Mucosa of rectum (tissue), 2 donors: ENCODE data around the gene ARHGDIA.
"Not testable (repeated sequence)": the region's sequence is repeated elsewhere in the genome, so short reads cannot be mapped to it uniquely, and the experiment has no call there.

Source experiments
- H3K27ac ChIP-seq, 2 donors: one replicate each; pipeline ENCODE4 v1.7.0; 2013; ENCODE audit warnings: inconsistent platforms in 2 of 2, low read depth in 2 of 2, low read length in 2 of 2
- H3K27me3 ChIP-seq, 2 donors: one replicate each; pipeline ENCODE4 v1.7.0; 2013; ENCODE audit warnings: low read length in 2 of 2; ENCODE audit not compliant: control insufficient read depth in 2 of 2, insufficient read depth in 2 of 2
- H3K36me3 ChIP-seq, 2 donors: one replicate each; pipeline ENCODE4 v1.7.0; 2013; ENCODE audit warnings: low read length in 2 of 2; ENCODE audit not compliant: control insufficient read depth in 2 of 2, insufficient read depth in 2 of 2
- H3K4me1 ChIP-seq, 2 donors: one replicate each; pipeline ENCODE4 v1.7.0; 2013; ENCODE audit warnings: low read length in 2 of 2, mild to moderate bottlenecking in 1 of 2; ENCODE audit not compliant: control insufficient read depth in 2 of 2, insufficient read depth in 2 of 2
- H3K4me3 ChIP-seq, 2 donors: one replicate each; pipeline ENCODE4 v1.7.0; 2013; ENCODE audit warnings: low read length in 2 of 2
- H3K9ac ChIP-seq, 2 donors: one replicate each; pipeline ENCODE4 v1.7.0; 2013; ENCODE audit warnings: low read length in 2 of 2, low read depth in 1 of 2, mild to moderate bottlenecking in 1 of 2
- H3K9me3 ChIP-seq, 2 donors: one replicate each; pipeline ENCODE4 v1.7.0; 2013; ENCODE audit warnings: low read length in 2 of 2; ENCODE audit not compliant: control insufficient read depth in 2 of 2
- donor health status: healthy.
- donor health status: Normal muscosa, but diverticular disease.

The ARHGDIA gene

DNA sequence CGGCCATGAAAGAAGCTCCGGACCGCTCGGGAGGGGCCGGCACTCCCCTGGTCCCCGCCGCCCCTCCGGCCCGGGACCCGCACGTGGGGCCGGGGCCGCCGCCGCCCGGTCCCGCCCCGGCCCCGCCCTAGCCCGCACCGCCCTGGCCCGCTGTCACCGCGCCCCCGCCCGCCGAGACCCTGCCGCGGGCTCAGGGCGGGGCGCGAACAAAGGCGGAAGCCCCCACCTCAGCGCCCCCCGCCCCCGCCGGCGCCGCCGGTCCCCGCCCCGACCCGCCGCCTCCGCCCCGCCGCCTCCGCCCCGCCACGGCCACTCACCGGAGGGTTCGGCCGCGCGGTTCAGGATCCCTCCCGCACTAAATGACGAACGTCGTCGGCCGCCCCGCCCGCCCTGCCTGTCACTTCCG lies at the start of gene ARHGDIA:
ARHGDIA (minus strand) TSS at position 357 of the 406 bp plus-strand sequence. CDS start 1,407 bp downstream, outside the sequence.
- H3K27me3 ChIP-seq, result no peaks in the 10 kb centered on the region
- H3K4me3 ChIP-seq, result peak within 1 kb of the TSS; percentile 85 to 94
- peaks cover 10 to 12% of the 10 kb centered on the region in 2 donors for H3K36me3 ChIP-seq
- peak within 1 kb of the TSS; percentile 96 to 98 for H3K27ac ChIP-seq
- H3K9me3 ChIP-seq, result no peaks in the 10 kb centered on the region
- peak within 1 kb of the TSS; percentile 93 to 99 for H3K9ac ChIP-seq
- peaks cover 47 to 50% of the 10 kb centered on the region in 2 donors for H3K4me1 ChIP-seq

DNA sequence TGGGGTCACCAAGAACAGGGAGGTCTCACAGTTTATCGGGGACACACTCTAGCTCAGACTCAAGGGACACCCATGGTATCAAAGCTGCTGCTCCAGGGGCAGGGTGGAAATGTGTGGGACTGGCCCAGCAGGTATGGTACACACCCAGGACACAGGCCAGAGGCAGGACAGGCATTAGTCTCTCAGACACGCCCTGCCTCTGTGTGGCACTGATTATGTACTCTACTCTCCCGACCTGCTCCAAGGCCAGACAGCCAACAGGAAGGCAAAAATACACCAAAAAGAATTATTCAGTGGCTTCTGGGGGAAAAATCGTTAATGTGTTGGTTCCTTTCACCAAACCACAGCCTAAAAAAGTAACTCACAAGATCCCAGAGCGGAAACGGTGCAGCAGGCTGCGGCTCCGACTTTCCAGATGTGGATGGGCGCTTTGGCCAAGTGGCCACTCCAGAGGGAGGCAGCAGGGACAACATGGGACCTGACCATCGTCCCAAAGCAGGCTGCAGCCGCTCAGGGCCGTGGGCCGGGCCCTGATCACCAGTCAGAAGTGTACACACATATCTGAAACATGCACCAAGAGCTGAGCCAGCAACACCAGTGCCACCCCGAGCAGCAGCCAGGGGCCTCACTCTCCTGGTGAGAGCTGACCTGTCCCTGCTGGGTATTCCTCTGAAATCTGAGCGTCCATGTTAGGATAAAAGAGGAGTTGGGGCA lies 47.9 kb upstream of the ARHGDIA start:
- Histone ChIP-seq H3K4me3 (peak overlapping the region; percentile 38 to 46), H3K4me1 (peaks cover 52 to 59% of the 10 kb centered on the region in 2 donors), H3K9ac (peak overlapping the region; percentile 56 to 60), H3K27me3 (no peaks in the 10 kb centered on the region), H3K36me3 (peaks cover 30 to 39% of the 10 kb centered on the region in 2 donors), H3K27ac (peak overlapping the region; percentile 90 to 95), H3K9me3 (no peaks in the 10 kb centered on the region)

DNA sequence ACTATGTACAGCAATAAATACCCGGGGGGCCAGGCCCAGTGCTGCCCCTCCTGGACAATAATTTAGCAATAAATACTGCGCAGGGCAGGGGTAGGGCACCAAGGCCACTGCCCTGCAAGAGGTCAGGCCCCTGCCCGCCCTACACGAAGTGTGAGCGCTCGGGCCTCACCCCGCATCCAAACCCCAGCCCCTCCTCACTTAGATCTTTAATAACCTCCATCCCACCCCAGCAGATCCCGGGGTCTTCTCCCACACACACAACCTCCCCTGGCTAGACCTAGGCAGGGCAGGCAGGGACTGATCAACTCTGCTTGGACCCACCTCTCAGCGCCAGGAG lies 47.2 kb upstream of the ARHGDIA start:
- peaks cover 37 to 46% of the 10 kb centered on the region in 2 donors for H3K36me3 ChIP-seq
- H3K9me3 ChIP-seq, H3K27me3 ChIP-seq: not testable (repeated sequence)
- H3K27ac ChIP-seq, result peak overlapping the region; percentile 90 to 95
- H3K4me1 ChIP-seq, result peaks cover 45 to 53% of the 10 kb centered on the region in 2 donors
- H3K9ac ChIP-seq, result peak overlapping the region; percentile 56
- H3K4me3 ChIP-seq, result peak overlapping the region; percentile 38 to 83

DNA sequence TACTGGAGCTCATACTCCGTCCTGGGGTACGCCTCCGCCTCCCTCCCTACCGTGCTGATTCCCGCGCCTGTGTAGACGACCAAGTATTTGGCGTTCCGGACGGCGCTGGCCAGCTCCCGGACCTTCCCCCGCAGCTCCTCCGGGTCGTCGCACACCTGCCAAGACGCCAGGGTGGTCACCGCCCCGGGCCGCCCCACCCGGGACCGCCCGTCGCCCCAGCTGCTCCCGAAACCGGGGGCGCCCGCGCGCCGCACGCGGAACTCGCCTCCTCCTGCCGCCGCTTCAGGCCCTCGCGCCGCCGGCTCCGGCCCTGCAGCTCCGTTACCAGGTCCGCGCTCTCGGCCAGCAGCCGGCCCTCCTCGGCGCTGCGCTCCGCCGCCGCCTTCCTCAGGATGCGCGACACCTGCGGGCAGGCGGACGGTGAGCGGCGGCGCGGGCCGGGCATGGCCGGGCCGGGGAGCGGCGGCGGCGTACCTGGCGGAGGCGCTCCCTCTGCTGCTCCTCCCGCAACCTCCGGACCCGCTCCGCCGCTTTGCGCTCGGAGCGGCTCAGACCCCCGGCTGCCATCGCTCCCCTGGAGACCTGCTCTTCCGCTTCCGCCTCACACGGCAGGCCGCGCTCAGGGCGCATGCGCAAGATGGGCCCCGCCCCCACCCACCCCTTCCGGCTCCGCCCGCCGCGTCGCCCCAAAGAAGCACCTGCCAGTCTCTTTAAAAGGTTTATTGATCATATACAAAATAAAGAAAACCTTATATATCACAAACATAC lies 46.6 kb upstream of the ARHGDIA start, which contains the start of gene SIRT7:
SIRT7 (minus strand) TSS at position 612 of the 768 bp plus-strand sequence; CDS start at position 567, 45 bp downstream.
- peak within 1 kb of the TSS; percentile 90 to 95 for H3K27ac ChIP-seq
- H3K4me3 ChIP-seq, result peak within 1 kb of the TSS; percentile 69 to 83
- H3K4me1 ChIP-seq, result peaks cover 41 to 48% of the 10 kb centered on the region in 2 donors
- H3K9me3 ChIP-seq, result no peaks in the 10 kb centered on the region
- H3K27me3 ChIP-seq, result no peaks in the 10 kb centered on the region
- peak within 1 kb of the TSS; percentile 73 to 87 for H3K9ac ChIP-seq
- peaks cover 43 to 51% of the 10 kb centered on the region in 2 donors for H3K36me3 ChIP-seq

DNA sequence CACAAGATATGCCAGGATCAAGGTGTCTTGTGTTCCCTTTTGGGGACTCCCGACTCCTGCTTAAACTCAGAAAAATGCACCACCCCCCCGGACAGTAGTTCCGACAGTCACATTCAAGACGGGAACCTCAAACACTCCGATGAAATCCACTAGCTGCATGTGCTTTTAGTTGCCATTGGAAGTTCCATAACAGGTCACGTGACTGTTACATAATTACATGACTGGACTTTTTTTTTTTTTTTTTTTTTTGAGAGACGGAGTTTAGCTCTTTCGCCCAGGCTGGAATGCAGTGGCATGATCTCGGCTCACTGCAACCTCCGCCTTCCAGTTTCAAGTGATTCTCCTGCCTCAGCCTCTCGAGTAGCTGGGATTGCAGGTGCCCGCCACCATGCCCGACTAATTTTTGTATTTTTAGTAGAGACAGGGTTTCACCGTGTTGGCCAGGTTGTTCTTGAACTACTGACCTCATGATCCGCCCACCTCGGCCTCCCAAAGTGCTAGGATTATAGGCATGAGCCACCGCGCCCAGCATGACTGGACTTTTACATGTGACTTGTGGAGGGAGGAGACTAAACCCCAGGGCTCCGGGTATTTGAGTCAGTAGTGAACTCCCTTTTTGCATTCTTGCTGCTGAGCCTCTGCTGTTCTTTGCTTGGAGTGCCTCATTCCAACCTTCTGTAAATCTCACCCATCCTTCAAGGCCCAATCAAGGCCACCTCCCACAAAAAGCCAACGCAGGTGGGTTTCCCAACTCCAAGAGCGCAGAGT lies 45.3 kb upstream of the ARHGDIA start:
- H3K9ac ChIP-seq, result peak overlapping the region; percentile 73 to 87
- H3K9me3 ChIP-seq, result no peaks in the 10 kb centered on the region
- peak overlapping the region; percentile 89 to 90 for H3K27ac ChIP-seq
- peak overlapping the region; percentile 69 to 83 for H3K4me3 ChIP-seq
- H3K36me3 ChIP-seq, result peaks cover 42 to 52% of the 10 kb centered on the region in 2 donors
- peaks cover 31 to 43% of the 10 kb centered on the region in 2 donors for H3K4me1 ChIP-seq
- H3K27me3 ChIP-seq, result no peaks in the 10 kb centered on the region

DNA sequence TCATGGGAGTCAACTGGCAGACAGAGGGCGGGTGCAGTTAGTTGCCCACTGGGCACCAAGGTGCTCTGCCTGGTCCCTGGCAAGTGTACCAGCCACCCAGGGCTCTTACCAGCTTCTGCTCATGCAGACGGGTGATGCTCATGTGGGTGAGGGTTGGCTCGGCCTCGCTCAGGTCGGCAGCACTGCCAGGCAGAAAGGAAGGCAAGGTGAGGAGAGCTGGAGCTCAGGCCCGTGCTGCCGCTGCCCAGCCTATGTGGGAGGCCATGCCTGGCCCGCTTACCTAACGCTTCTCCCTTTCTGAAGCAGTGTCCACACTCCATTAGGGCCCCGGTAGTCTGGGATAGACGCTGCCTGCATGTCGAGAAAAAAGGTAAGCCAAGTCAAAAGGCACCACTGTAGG lies 44.2 kb upstream of the ARHGDIA start:
- H3K9ac ChIP-seq, result no peak overlapping the region
- no peak overlapping the region for H3K4me3 ChIP-seq
- peaks cover 40 to 46% of the 10 kb centered on the region in 2 donors for H3K36me3 ChIP-seq
- H3K4me1 ChIP-seq, result peaks cover 34 to 43% of the 10 kb centered on the region in 2 donors
- H3K27me3 ChIP-seq, result no peaks in the 10 kb centered on the region
- no peak overlapping the region for H3K27ac ChIP-seq
- H3K9me3 ChIP-seq, result no peaks in the 10 kb centered on the region

DNA sequence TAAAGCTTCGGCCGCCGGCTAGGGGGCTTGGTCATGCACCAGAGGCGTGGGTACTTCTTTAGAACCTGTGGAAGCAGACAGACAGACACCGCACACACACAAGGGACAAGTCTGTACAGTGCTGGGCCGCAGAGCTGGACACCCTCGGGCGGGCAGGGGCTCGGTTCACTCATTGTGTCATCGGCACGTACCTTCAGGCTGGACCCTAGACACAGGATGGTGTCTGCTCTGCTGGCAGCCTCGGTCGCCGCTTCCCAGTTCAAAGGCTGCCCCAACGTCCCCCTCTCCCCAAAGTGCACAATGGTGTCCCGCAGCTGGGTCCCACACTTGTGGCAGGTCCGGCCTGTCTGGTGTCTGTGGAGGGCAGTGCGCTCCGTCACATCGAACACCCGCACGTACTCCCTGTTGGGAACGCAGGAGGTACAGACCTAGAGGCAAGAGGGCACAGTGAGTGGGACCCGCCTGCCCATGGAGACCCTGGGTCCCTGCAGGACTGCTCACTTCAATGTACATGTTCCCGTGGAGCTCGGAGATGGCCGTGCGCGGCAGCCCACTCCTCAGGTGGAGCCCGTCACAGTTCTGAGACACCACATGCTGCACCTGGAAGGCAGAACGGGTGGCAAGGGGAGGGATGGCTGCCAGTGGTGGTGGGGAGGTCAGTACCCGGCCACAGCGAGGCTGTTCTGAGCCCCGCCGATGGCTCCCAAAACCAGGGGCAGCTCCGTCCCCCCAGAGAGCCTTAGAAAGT lies 43.1 kb upstream of the ARHGDIA start:
- peaks cover 34 to 39% of the 10 kb centered on the region in 2 donors for H3K36me3 ChIP-seq
- no peak overlapping the region for H3K9ac ChIP-seq
- no peak overlapping the region for H3K27ac ChIP-seq
- H3K9me3 ChIP-seq, result no peaks in the 10 kb centered on the region
- H3K4me3 ChIP-seq, result no peak overlapping the region
- H3K4me1 ChIP-seq, result peaks cover 31 to 38% of the 10 kb centered on the region in 2 donors
- no peaks in the 10 kb centered on the region for H3K27me3 ChIP-seq

DNA sequence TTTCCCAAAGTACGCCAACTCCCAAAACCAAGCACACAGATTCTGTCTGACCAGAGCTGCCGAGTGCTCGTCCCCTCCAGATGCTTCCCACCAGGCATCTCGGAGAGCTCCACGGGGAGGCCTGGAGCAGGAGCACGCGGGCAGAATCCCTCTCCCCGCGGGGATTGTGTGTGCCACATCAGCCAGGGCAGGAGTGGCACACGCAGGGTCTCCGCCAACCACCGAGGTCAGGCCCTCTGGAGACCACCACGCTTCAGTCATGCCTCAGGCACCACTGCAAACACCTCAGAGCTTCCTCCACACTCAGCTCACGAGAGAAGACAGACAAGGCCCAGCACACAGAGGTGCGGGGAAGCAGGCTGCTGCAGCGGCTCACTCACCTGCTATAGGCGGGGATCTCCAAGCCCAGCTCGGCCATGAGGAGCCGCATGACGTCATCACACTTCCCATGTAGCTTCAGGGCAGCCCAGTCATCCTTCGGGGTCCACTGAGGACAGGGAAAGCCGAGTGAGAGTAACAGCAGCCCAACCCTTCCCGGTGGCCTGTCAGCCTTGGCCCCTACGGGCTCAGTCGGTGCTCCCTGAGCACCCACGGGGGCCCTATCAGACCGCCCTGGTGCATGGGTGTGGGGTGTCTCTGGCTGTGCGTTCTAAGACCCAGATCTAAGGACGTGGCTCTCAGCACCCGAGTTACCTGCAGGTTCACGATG lies 42.4 kb upstream of the ARHGDIA start:
- Histone ChIP-seq H3K27ac (no peak overlapping the region), H3K4me3 (no peak overlapping the region), H3K9ac (no peak overlapping the region), H3K36me3 (peaks cover 34 to 42% of the 10 kb centered on the region in 2 donors), H3K4me1 (peaks cover 24 to 31% of the 10 kb centered on the region in 2 donors), H3K27me3 (no peaks in the 10 kb centered on the region), H3K9me3 (no peaks in the 10 kb centered on the region)
